H1 (cell line): ENCODE data around the gene RELCH. TPM values are rescaled to one million over a fixed set of nuclear protein-coding genes. Genes with fewer than 3 reads are reported as not detected.

Experiments
- E2F6 ChIP-seq: IDR thresholded peaks from 2 replicates; pipeline ENCODE4 v1.6.1; 2012; ENCODE audit warnings: inconsistent platforms
- GTF2F1 ChIP-seq: IDR thresholded peaks from 2 replicates; pipeline ENCODE4 v1.6.1; 2012; ENCODE audit warnings: low read depth, low read length, improper control_type of control experiment, borderline replicate concordance
- JUND ChIP-seq: IDR thresholded peaks from 2 replicates; pipeline ENCODE4 v1.6.1; 2011; ENCODE audit warnings: mild to moderate bottlenecking, improper control_type of control experiment, low read length
- MAX ChIP-seq: IDR thresholded peaks from 2 replicates; pipeline ENCODE4 v1.6.1; 2012; ENCODE audit warnings: inconsistent platforms
- NANOG ChIP-seq: IDR thresholded peaks from 2 replicates; pipeline ENCODE4 v1.6.1; 2011; ENCODE audit warnings: low read length, low read depth, mild to moderate bottlenecking, inconsistent platforms; ENCODE audit not compliant: insufficient read depth, poor library complexity, severe bottlenecking
- PHF8 ChIP-seq: fragments of 200-600 bp; sonication (generic); conservative IDR thresholded peaks from 2 replicates; pipeline ENCODE4 v1.7.1; 2012; ENCODE audit warnings: low read depth, mild to moderate bottlenecking, inconsistent platforms, low read length, moderate library complexity
- POLR2A ChIP-seq, 2 experiments: IDR thresholded peaks; 1 replicate in 1 of 2; 2 replicates in 1 of 2; pipeline ENCODE4 v1.6.1; 2011; ENCODE audit warnings: low read depth in 2 of 2, low read length in 2 of 2, mild to moderate bottlenecking in 2 of 2; ENCODE audit errors: control extremely low read depth in 1 of 2
- SAP30 ChIP-seq: fragments of 300-600 bp; sonication (generic); IDR thresholded peaks from 2 replicates; pipeline ENCODE4 v1.7.1; 2012; ENCODE audit warnings: low read length, moderate library complexity, mild to moderate bottlenecking, inconsistent platforms; ENCODE audit not compliant: insufficient read depth, insufficient replicate concordance
- USF2 ChIP-seq: IDR thresholded peaks from 2 replicates; pipeline ENCODE4 v1.6.1; 2011; ENCODE audit warnings: low read length, improper control_type of control experiment
- polyA plus RNA-seq, 7 experiments: library from polyadenylated mRNA; depleted of rRNA in 3 of 7; stranded (reverse) in 5 of 7; unstranded in 2 of 7; fragments of >200 nt in 5 of 7; fragments of 200-250 nt in 2 of 7; gene quantifications; 1 replicate in 5 of 7; 2 replicates in 1 of 7; 4 replicates in 1 of 7; pipeline versions ENCODE4 v1.2.1 to v1.2.3, GENCODE V29; 2011 to 2013; ENCODE audit warnings: missing spikeins in 2 of 7, mixed read lengths in 2 of 7
- total RNA-seq: library from RNA; stranded (reverse); fragmentation: NEBNext Ultra II Directional; extraction: Animal tissue kit (Norgen Biotek cat#: 25700); gene quantifications from 2 replicates; pipeline ENCODE4 v1.2.1, GENCODE V29; 2021

The RELCH gene
- total and polyA plus RNA-seq, 2 of the 8 experiments (the other 6 are each of a cell fraction or from before 2014, with no cell fraction given) = 7.3 to 26.9 TPM

DNA sequence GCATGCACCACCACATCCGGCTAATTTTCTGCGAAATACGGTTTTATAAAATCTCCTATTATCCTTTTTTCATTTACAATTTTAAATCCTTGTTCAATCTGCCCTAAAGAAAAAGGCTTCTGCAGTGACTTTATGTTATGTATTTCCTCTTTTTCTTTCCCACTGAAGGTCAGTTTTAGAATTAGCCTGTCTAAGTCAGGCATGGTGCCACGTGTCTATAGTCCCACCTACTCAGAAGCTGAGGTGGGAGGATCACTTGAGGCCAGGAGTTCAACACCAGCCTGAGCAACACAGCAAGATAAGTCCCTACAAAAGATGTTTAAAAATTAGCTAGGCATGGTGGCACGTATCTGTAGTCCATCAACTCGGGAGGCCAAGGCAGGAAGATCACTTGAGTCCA lies 98.2 kb downstream of the RELCH start (continued):
- TF ChIP-seq USF2 (no peak), SAP30 (no peak), PHF8 (no peak), MAX (no peak), JUND (no peak), POLR2A (IDR thresholded peaks at IDR 0.05; ENCODE audit: control extremely low read depth in 1 of 2, low read depth in 2 of 2, low read length in 2 of 2) (no peak), NANOG (no peak), E2F6 (no peak), GTF2F1 (no peak)
